Adrenal gland (tissue), 5 donors: ENCODE measurements around the gene CYFIP1.

ENCODE experiments used
- POLR2A ChIP-seq, 2 donors: fragments of 450-650 bp; IDR thresholded peaks; one replicate each; pipeline ENCODE4 v1.6.1; 2017; ENCODE audit warnings: antibody characterized with exemption in 2 of 2, mild to moderate bottlenecking in 2 of 2, moderate library complexity in 1 of 2
- TF ChIP-seq, protein P1 (sequence below), 6 experiments: fragments of 450-650 bp in 4 of 6; fragments of 200-600 bp in 2 of 6; sonication (generic) in 1 of 6; IDR thresholded peaks; 1 replicate in 5 of 6; 2 replicates in 1 of 6; pipeline versions ENCODE4 v1.5.1 to v1.8.0; 2016 to 2021; ENCODE audit warnings: antibody characterized with exemption in 6 of 6, mild to moderate bottlenecking in 2 of 6, moderate library complexity in 1 of 6
- donor health status: DM: no; HTN: no; CAD: no.

- TF ChIP-seq, protein P1, sequence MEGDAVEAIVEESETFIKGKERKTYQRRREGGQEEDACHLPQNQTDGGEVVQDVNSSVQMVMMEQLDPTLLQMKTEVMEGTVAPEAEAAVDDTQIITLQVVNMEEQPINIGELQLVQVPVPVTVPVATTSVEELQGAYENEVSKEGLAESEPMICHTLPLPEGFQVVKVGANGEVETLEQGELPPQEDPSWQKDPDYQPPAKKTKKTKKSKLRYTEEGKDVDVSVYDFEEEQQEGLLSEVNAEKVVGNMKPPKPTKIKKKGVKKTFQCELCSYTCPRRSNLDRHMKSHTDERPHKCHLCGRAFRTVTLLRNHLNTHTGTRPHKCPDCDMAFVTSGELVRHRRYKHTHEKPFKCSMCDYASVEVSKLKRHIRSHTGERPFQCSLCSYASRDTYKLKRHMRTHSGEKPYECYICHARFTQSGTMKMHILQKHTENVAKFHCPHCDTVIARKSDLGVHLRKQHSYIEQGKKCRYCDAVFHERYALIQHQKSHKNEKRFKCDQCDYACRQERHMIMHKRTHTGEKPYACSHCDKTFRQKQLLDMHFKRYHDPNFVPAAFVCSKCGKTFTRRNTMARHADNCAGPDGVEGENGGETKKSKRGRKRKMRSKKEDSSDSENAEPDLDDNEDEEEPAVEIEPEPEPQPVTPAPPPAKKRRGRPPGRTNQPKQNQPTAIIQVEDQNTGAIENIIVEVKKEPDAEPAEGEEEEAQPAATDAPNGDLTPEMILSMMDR (IDR thresholded peaks at IDR 0.05) = no peak
- no peak for TF ChIP-seq POLR2A (IDR thresholded peaks at IDR 0.05)
These were observed 84.5 kb downstream of the CYFIP1 start for GRCh38 chr15:22895465-22896190.
